Skeletal muscle tissue (tissue), 4 donors: Measurements from ENCODE around the gene AVPR2. TPM values are rescaled to one million over a fixed set of nuclear protein-coding genes. Genes with fewer than 3 reads are reported as not detected.
A peak's percentile ranks its signal among the peaks of the same experiment; 100 is the strongest.

Source experiments
- H3K27ac ChIP-seq: one replicate; pipeline ENCODE4 v1.7.0; 2013; ENCODE audit warnings: mild to moderate bottlenecking, low read depth, low read length, inconsistent platforms
- H3K27me3 ChIP-seq, 3 donors: one replicate each; pipeline ENCODE4 v1.7.0; 2013; ENCODE audit warnings: low read length in 3 of 3; ENCODE audit not compliant: control insufficient read depth in 3 of 3, insufficient read depth in 3 of 3
- H3K36me3 ChIP-seq, 3 donors: one replicate each; pipeline ENCODE4 v1.7.0; 2013; ENCODE audit warnings: low read length in 3 of 3; ENCODE audit not compliant: control insufficient read depth in 3 of 3, insufficient read depth in 3 of 3
- H3K4me1 ChIP-seq, 3 donors: one replicate each; pipeline ENCODE4 v1.7.0; 2013; ENCODE audit warnings: low read length in 3 of 3, mild to moderate bottlenecking in 3 of 3; ENCODE audit not compliant: control insufficient read depth in 3 of 3, insufficient read depth in 3 of 3
- H3K4me3 ChIP-seq, 3 donors: one replicate each; pipeline ENCODE4 v1.7.0; 2013; ENCODE audit warnings: low read length in 3 of 3
- H3K9ac ChIP-seq, 3 donors: one replicate each; pipeline ENCODE4 v1.7.0; 2013; ENCODE audit warnings: low read length in 3 of 3, mild to moderate bottlenecking in 3 of 3, moderate library complexity in 2 of 3, low read depth in 1 of 3
- H3K9me3 ChIP-seq, 3 donors: one replicate each; pipeline ENCODE4 v1.7.0; 2013; ENCODE audit warnings: low read length in 3 of 3; ENCODE audit not compliant: control insufficient read depth in 3 of 3
- total RNA-seq: library from RNA; depleted of rRNA; stranded (reverse); fragments of >200 nt; gene quantifications from one replicate; pipeline ENCODE4 v1.2.3, GENCODE V29; 2014
- donor health status: Osteomylitis.

The AVPR2 gene
- total RNA-seq, 1 donor from 2014 or later = 1.0 TPM

GRCh38 chrX:153911798-153912197 is 7.3 kb downstream of the AVPR2 start:
- H3K9ac ChIP-seq = no peak overlapping the region
- H3K27ac ChIP-seq = no peak overlapping the region
- H3K27me3 ChIP-seq = peaks cover 0 to 8% (median 0%) of the 10 kb centered on the region in 3 donors
- H3K4me3 ChIP-seq = no peak overlapping the region
- H3K4me1 ChIP-seq = no peaks in the 10 kb centered on the region
- H3K9me3 ChIP-seq = no peaks in the 10 kb centered on the region
- H3K36me3 ChIP-seq = no peaks in the 10 kb centered on the region

- H3K4me1 ChIP-seq = no peaks in the 10 kb centered on the region
- H3K36me3 ChIP-seq = no peaks in the 10 kb centered on the region
- H3K9ac ChIP-seq = no peak overlapping the region
- no peak overlapping the region for H3K27ac ChIP-seq
- no peaks in the 10 kb centered on the region for H3K9me3 ChIP-seq
- peaks cover 0 to 8% (median 0%) of the 10 kb centered on the region in 3 donors for H3K27me3 ChIP-seq
- no peak overlapping the region for H3K4me3 ChIP-seq
These were observed 8.7 kb downstream of the AVPR2 start for GRCh38 chrX:153913211-153913610.

GRCh38 chrX:153913701-153914100 is 9.2 kb downstream of the AVPR2 start:
- Histone ChIP-seq H3K9ac (no peak overlapping the region), H3K27ac (no peak overlapping the region), H3K36me3 (no peaks in the 10 kb centered on the region), H3K9me3 (no peaks in the 10 kb centered on the region), H3K4me1 (no peaks in the 10 kb centered on the region), H3K27me3 (peaks cover 0 to 11% (median 0%) of the 10 kb centered on the region in 3 donors), H3K4me3 (no peak overlapping the region)

- H3K9me3 ChIP-seq = no peaks in the 10 kb centered on the region
- no peak overlapping the region for H3K9ac ChIP-seq
- no peaks in the 10 kb centered on the region for H3K36me3 ChIP-seq
- peaks cover 0 to 14% (median 0%) of the 10 kb centered on the region in 3 donors for H3K27me3 ChIP-seq
- H3K4me1 ChIP-seq = peaks cover 5 to 18% (median 11%) of the 10 kb centered on the region in 3 donors
- no peak overlapping the region for H3K4me3 ChIP-seq
- no peak overlapping the region for H3K27ac ChIP-seq
These were observed 13.4 kb downstream of the AVPR2 start for GRCh38 chrX:153917869-153918268.

GRCh38 chrX:153919281-153919680 is 14.8 kb downstream of the AVPR2 start:
- Histone ChIP-seq H3K4me1 (peaks cover 12 to 28% (median 19%) of the 10 kb centered on the region in 3 donors), H3K36me3 (no peaks in the 10 kb centered on the region), H3K27me3 (peaks cover 0 to 14% (median 0%) of the 10 kb centered on the region in 3 donors), H3K9ac (no peak overlapping the region), H3K4me3 (no peak overlapping the region), H3K27ac (no peak overlapping the region), H3K9me3 (no peaks in the 10 kb centered on the region)

- H3K9ac ChIP-seq = no peak overlapping the region
- peaks cover 12 to 35% (median 19%) of the 10 kb centered on the region in 3 donors for H3K4me1 ChIP-seq
- H3K4me3 ChIP-seq = no peak overlapping the region
- no peak overlapping the region for H3K27ac ChIP-seq
- no peaks in the 10 kb centered on the region for H3K9me3 ChIP-seq
- H3K36me3 ChIP-seq = no peaks in the 10 kb centered on the region
- peaks cover 0 to 14% (median 0%) of the 10 kb centered on the region in 3 donors for H3K27me3 ChIP-seq
These were observed 16.1 kb downstream of the AVPR2 start for GRCh38 chrX:153920546-153920945.

GRCh38 chrX:153921070-153921469 is 16.6 kb downstream of the AVPR2 start:
- H3K4me3 ChIP-seq = no peak overlapping the region
- peaks cover 12 to 39% (median 22%) of the 10 kb centered on the region in 3 donors for H3K4me1 ChIP-seq
- no peaks in the 10 kb centered on the region for H3K9me3 ChIP-seq
- H3K9ac ChIP-seq = peak overlapping the region in 1 of 3 donors; percentile 25
- H3K36me3 ChIP-seq = no peaks in the 10 kb centered on the region
- H3K27me3 ChIP-seq = peaks cover 0 to 17% (median 0%) of the 10 kb centered on the region in 3 donors
- H3K27ac ChIP-seq = no peak overlapping the region

- Histone ChIP-seq H3K36me3 (no peaks in the 10 kb centered on the region), H3K27me3 (peaks cover 0 to 15% (median 0%) of the 10 kb centered on the region in 3 donors), H3K9ac (peak overlapping the region in 1 of 3 donors; percentile 25), H3K9me3 (no peaks in the 10 kb centered on the region), H3K4me1 (peaks cover 16 to 45% (median 28%) of the 10 kb centered on the region in 3 donors), H3K27ac (no peak overlapping the region), H3K4me3 (no peak overlapping the region)
These were observed 17.3 kb downstream of the AVPR2 start for GRCh38 chrX:153921511-153922446.

- H3K4me1 ChIP-seq = peaks cover 22 to 56% (median 38%) of the 10 kb centered on the region in 3 donors
- no peak overlapping the region for H3K9ac ChIP-seq
- no peak overlapping the region for H3K27ac ChIP-seq
- H3K9me3 ChIP-seq = no peaks in the 10 kb centered on the region
- peaks cover 0 to 15% (median 0%) of the 10 kb centered on the region in 3 donors for H3K27me3 ChIP-seq
- H3K36me3 ChIP-seq = no peaks in the 10 kb centered on the region
- H3K4me3 ChIP-seq = peak overlapping the region in 1 of 3 donors; percentile 19
These were observed 18.7 kb downstream of the AVPR2 start for GRCh38 chrX:153922932-153923857.
